HepG2 (cell line): ENCODE data around the gene NID2. TPM values are rescaled to one million over a fixed set of nuclear protein-coding genes. Genes with fewer than 3 reads are reported as not detected.

Source experiments
- ATAC-seq: fragments of 200-7000 bp; cut with Tn5 transposase; 3 replicates; pipeline ENCODE4 v1.9.1; 2020; ENCODE audit warnings: mild to moderate bottlenecking, moderate library complexity
- BruUV-seq: library from RNA; stranded (reverse); fragments of 400-500 nt; replicated peaks from 2 replicates; lab custom pipeline; 2021; lab: Mats Ljungman, UMichigan
- CTCF ChIA-PET: fragments of 300-600 bp; formaldehyde crosslinking; extraction: SDS; loops from one replicate; lab custom pipeline; 2021; ENCODE audit warnings: low total read pairs, inconsistent platforms, low intra/inter-chr PET ratio; lab: Yijun Ruan, JAX
- POLR2A ChIA-PET: fragments of 350-600 bp; sonication (Branson Sonifier 250); formaldehyde crosslinking; loops from one replicate; lab custom pipeline; 2020; ENCODE audit warnings: antibody characterized with exemption, inconsistent platforms; lab: Yijun Ruan, JAX
- DNase-seq: peaks from one replicate; pipeline ENCODE4 v3.0.0-alpha.2; 2015; ENCODE audit warnings: low spot score
- FAIRE-seq: peaks from 3 replicates; lab custom pipeline; 2011; peaks lifted over from hg19 to GRCh38; lab: Jason Lieb, UNC
- H2AFZ ChIP-seq: one replicate; pipeline ENCODE4 v1.6.1; 2011; ENCODE audit warnings: low read length, inconsistent platforms
- H3K27ac ChIP-seq: fragments of 300-600 bp; 3 replicates; pipeline ENCODE4 v1.8.0; 2011; ENCODE audit warnings: mixed run types, mild to moderate bottlenecking, mixed read lengths, low read length, inconsistent platforms; ENCODE audit not compliant: insufficient read depth; ENCODE audit errors: extremely low read length
- H3K27me3 ChIP-seq, 2 experiments: fragments of 200-600 bp in 1 of 2; 2 replicates in 1 of 2; 3 replicates in 1 of 2; pipeline versions ENCODE4 v1.6.0 to v1.8.0; 2011; ENCODE audit warnings: low read length in 2 of 2, mild to moderate bottlenecking in 2 of 2, moderate library complexity in 2 of 2, inconsistent platforms in 1 of 2; ENCODE audit not compliant: insufficient read depth in 2 of 2, control insufficient read depth in 1 of 2
- H3K36me3 ChIP-seq, 2 experiments: fragments of 200-600 bp in 1 of 2; replicated peaks in 1 of 2; 2 replicates in 1 of 2; 3 replicates in 1 of 2; pipeline versions ENCODE4 v1.5.1 to v1.8.0; 2011; ENCODE audit warnings: low read length in 2 of 2, inconsistent platforms in 1 of 2; ENCODE audit not compliant: insufficient read depth in 2 of 2, control insufficient read depth in 1 of 2
- H3K4me1 ChIP-seq: 2 replicates; pipeline ENCODE4 v1.5.1; 2012; ENCODE audit warnings: low read length, inconsistent platforms; ENCODE audit not compliant: insufficient read depth
- H3K4me2 ChIP-seq: 2 replicates; pipeline ENCODE4 v1.6.0; 2011; ENCODE audit warnings: low read depth, low read length, inconsistent platforms
- H3K4me3 ChIP-seq, 3 experiments: fragments of 200-600 bp in 1 of 3; sonication (generic), shearing (Covaris generic) in 1 of 3; replicated peaks in 1 of 3; 2 replicates each; pipeline ENCODE4 v1.5.1; 2011 to 2016; ENCODE audit warnings: low read length in 3 of 3, inconsistent platforms in 2 of 3, low read depth in 2 of 3, mild to moderate bottlenecking in 2 of 3, control low read depth in 1 of 3, mixed read lengths in 1 of 3; ENCODE audit not compliant: insufficient read depth in 1 of 3
- H3K79me2 ChIP-seq: one replicate; pipeline ENCODE4 v1.6.1; 2011; ENCODE audit warnings: low read length, inconsistent platforms; ENCODE audit not compliant: insufficient read depth
- H3K9ac ChIP-seq: 2 replicates; pipeline ENCODE4 v1.6.0; 2011; ENCODE audit warnings: mild to moderate bottlenecking, low read depth, low read length, inconsistent platforms; ENCODE audit not compliant: insufficient read depth
- H3K9me3 ChIP-seq: 2 replicates; pipeline ENCODE4 v1.5.1; 2012; ENCODE audit warnings: mild to moderate bottlenecking, low read length
- H4K20me1 ChIP-seq: 2 replicates; pipeline ENCODE4 v1.6.0; 2011; ENCODE audit warnings: inconsistent platforms, mild to moderate bottlenecking, low read length, moderate library complexity; ENCODE audit not compliant: insufficient read depth
- ARID2 ChIP-seq: sonication (generic); formaldehyde crosslinking; IDR thresholded peaks from 2 replicates; pipeline ENCODE4 v1.8.1; 2022; ENCODE audit warnings: mild to moderate bottlenecking, missing genetic modification reagents, borderline replicate concordance
- GATAD2A ChIP-seq: IDR thresholded peaks from 2 replicates; pipeline ENCODE4 v1.6.1; 2016
- HMG20A ChIP-seq: IDR thresholded peaks from 2 replicates; pipeline ENCODE4 v1.6.1; 2016; ENCODE audit warnings: borderline replicate concordance
- HOXA3 ChIP-seq: sonication (generic); formaldehyde crosslinking; IDR thresholded peaks from 2 replicates; pipeline ENCODE4 v1.5.0; 2020; ENCODE audit warnings: missing genetic modification reagents
- KDM6A ChIP-seq: IDR thresholded peaks from 2 replicates; pipeline ENCODE4 v1.6.1; 2016; ENCODE audit warnings: low read depth
- MBNL3 ChIP-seq: fragments of 250-450 bp; sonication (Bioruptor Pico); conservative IDR thresholded peaks from 2 replicates; pipeline ENCODE4 v1.8.0; 2022; ENCODE audit warnings: mild to moderate bottlenecking, inconsistent platforms
- NFE2L2 ChIP-seq: fragments of 150-350 bp; IDR thresholded peaks from 2 replicates; pipeline ENCODE4 v1.6.1; 2014; ENCODE audit warnings: low read length
- NR3C1 ChIP-seq: sonication (generic); formaldehyde crosslinking; IDR thresholded peaks from 2 replicates; pipeline ENCODE4 v1.4.0; 2020; ENCODE audit warnings: missing genetic modification reagents
- POGZ ChIP-seq: sonication (generic); formaldehyde crosslinking; IDR thresholded peaks from 2 replicates; pipeline ENCODE4 v1.4.0; 2020; ENCODE audit warnings: mild to moderate bottlenecking, missing genetic modification reagents
- SMAD1 ChIP-seq: sonication (generic); formaldehyde crosslinking; IDR thresholded peaks from 2 replicates; pipeline ENCODE4 v1.4.0; 2020; ENCODE audit warnings: missing genetic modification reagents, low read depth, mild to moderate bottlenecking, borderline replicate concordance
- ZNF101 ChIP-seq: sonication (generic); formaldehyde crosslinking; IDR thresholded peaks from 2 replicates; pipeline ENCODE4 v1.4.0; 2020; ENCODE audit warnings: mild to moderate bottlenecking, low read depth, missing genetic modification reagents, borderline replicate concordance
- ZNF136 ChIP-seq: sonication (generic); formaldehyde crosslinking; IDR thresholded peaks from 2 replicates; pipeline ENCODE4 v1.8.1; 2022; ENCODE audit warnings: low read depth, mild to moderate bottlenecking, moderate library complexity, missing genetic modification reagents
- ZNF34 ChIP-seq: sonication (generic); formaldehyde crosslinking; IDR thresholded peaks from 2 replicates; pipeline ENCODE4 v1.4.0; 2020; ENCODE audit warnings: mild to moderate bottlenecking, missing genetic modification reagents, borderline replicate concordance
- ZNF382 ChIP-seq: sonication (generic); formaldehyde crosslinking; IDR thresholded peaks from 2 replicates; pipeline ENCODE4 v1.5.0; 2020; ENCODE audit warnings: missing genetic modification reagents, mild to moderate bottlenecking, borderline replicate concordance
- ZNF468 ChIP-seq: sonication (generic); formaldehyde crosslinking; IDR thresholded peaks from 2 replicates; pipeline ENCODE4 v1.8.0; 2022; ENCODE audit warnings: mild to moderate bottlenecking, moderate library complexity, missing genetic modification reagents
- ZNF563 ChIP-seq: sonication (generic); formaldehyde crosslinking; IDR thresholded peaks from 2 replicates; pipeline ENCODE4 v1.8.0; 2022; ENCODE audit warnings: mild to moderate bottlenecking, moderate library complexity, missing genetic modification reagents
- ZNF660 ChIP-seq: sonication (generic); formaldehyde crosslinking; IDR thresholded peaks from 2 replicates; pipeline ENCODE4 v1.5.1; 2020; ENCODE audit warnings: mild to moderate bottlenecking, low read depth, missing genetic modification reagents, borderline replicate concordance
- ZNF83 ChIP-seq: sonication (generic); formaldehyde crosslinking; IDR thresholded peaks from 2 replicates; pipeline ENCODE4 v1.4.0; 2020; ENCODE audit warnings: missing genetic modification reagents, mild to moderate bottlenecking, borderline replicate concordance
- ZNF883 ChIP-seq: sonication (generic); formaldehyde crosslinking; IDR thresholded peaks from 2 replicates; pipeline ENCODE4 v1.5.1; 2020; ENCODE audit warnings: mild to moderate bottlenecking, missing genetic modification reagents; ENCODE audit errors: not compliant biosample characterization
- WGBS: methylation state at CpG from one replicate; pipeline ENCODE4 v1.1.6; 2017; ENCODE audit warnings: low lambda C conversion rate; 5-methylcytosine and 5-hydroxymethylcytosine counted together
- in situ Hi-C: cut with HindIII; loops from 2 replicates; pipeline ENCODE4 v1.10.0; 2017; ENCODE audit warnings: low pct_unique_long_range_greater_than_20kb; ENCODE audit not compliant: extremely low pct_ligation_motif_present
- intact Hi-C: fragments of 100-400 bp; cut with micrococcal nuclease; formaldehyde crosslinking; loops from one replicate; pipeline ENCODE4 v1.10.0; 2022; ENCODE audit not compliant: unreplicated experiment
- polyA plus RNA-seq, 8 experiments: library from polyadenylated mRNA; depleted of rRNA in 3 of 8; stranded (reverse) in 7 of 8; unstranded in 1 of 8; fragments of >200 nt; fragmentation: Illumina TruSeq in 4 of 8; extraction: Trizol in 4 of 8; gene quantifications; 2 replicates each; pipeline versions ENCODE4 v1.2.1 to v1.2.3, GENCODE V29; 2011 to 2016; ENCODE audit warnings: low read depth in 4 of 8, missing spikeins in 1 of 8, mixed read lengths in 1 of 8; ENCODE audit not compliant: insufficient read depth in 1 of 8
- total RNA-seq, 5 experiments: library from RNA; depleted of rRNA; stranded (reverse); fragments of >200 nt; fragmentation: Illumina TruSeq; extraction: Trizol; gene quantifications; 2 replicates each; pipeline ENCODE4 v1.2.3, GENCODE V29; 2016; ENCODE audit warnings: low read depth in 1 of 5
- TF ChIP-seq, protein P1 (sequence below): sonication (generic); formaldehyde crosslinking; IDR thresholded peaks from 2 replicates; pipeline ENCODE4 v1.8.0; 2022; ENCODE audit warnings: mild to moderate bottlenecking, missing genetic modification reagents
- TF ChIP-seq, protein P2 (sequence below): IDR thresholded peaks from 2 replicates; pipeline ENCODE4 v1.6.1; 2016; ENCODE audit warnings: mild to moderate bottlenecking, missing biosample characterization, missing genetic modification reagents
- TF ChIP-seq, protein P3 (sequence below): sonication (generic); formaldehyde crosslinking; IDR thresholded peaks from 2 replicates; pipeline ENCODE4 v1.4.0; 2020; ENCODE audit warnings: mild to moderate bottlenecking, missing genetic modification reagents

NID2 gene
- total and polyA plus RNA-seq, 2 of the 13 experiments (the other 11 are each of a cell fraction or from before 2014, with no cell fraction given): 0.11 TPM; not detected in 1

DNA sequence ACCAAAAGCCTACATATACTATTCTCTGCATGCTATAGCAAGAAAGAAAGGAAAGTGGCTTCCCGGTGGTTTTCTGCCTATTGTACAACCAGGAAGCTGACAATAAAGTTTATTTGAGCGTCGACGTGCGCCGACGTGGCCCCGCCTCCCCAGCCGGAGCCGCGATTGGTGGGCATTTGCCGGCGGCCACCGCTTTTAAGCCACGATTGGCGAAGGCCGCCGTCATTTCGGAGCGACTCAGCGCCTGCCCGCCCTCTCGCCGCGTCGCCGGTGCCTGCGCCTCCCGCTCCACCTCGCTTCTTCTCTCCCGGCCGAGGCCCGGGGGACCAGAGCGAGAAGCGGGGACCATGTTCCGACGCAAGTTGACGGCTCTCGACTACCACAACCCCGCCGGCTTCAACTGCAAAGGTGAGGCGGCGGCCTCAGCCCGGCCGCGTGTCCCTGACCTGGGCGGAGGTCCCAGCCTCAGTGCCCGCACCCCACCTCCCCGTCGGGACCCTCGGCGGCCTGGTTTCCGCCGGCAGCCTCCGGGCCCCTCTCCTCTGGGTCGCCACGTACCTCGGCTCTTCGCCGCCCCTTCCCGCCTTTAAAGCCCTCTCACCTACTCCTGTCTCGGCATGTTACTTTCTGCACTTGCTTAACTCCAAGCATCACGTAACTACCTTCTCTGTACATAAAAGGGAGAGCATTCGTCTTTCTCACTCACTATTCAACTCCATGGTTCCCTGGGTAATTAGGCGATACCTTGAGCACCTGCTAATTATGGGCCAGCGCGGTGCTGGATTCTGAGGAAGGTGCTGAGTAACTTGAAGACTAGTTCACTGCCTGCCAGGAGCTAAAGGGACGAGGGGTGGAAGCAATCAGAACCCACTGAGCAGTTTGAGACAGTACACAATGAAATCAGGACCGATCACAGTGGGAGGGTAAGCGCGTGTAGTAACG, 79.3 kb downstream of the NID2 start, which contains the start of gene RTRAF:
Gene RTRAF, plus strand, starts transcription at position 254 of the 942 bp plus-strand sequence. Its CDS starts 94 bp downstream, at position 348.
- no TSS peak for BruUV-seq
- FAIRE-seq (peak; percentile 56), DNase-seq (peak; percentile 81), ATAC-seq (peak; percentile 99)
- Histone ChIP-seq H3K9ac (peak within 1 kb of the TSS; percentile 93), H3K36me3 (peaks cover 0 to 20% of the 10 kb centered on the region in 2 experiments; a peak in 3 of 5 replicates), H3K4me3 (peak within 1 kb of the TSS; percentile 91 to 99 (median 95)), H3K4me2 (peak within 1 kb of the TSS; percentile 90), H3K79me2 (peaks cover 25% of the 10 kb centered on the region), H3K27ac (peak within 1 kb of the TSS; percentile 85), H3K4me1 (peaks cover 27% of the 10 kb centered on the region), H4K20me1 (no peaks in the 10 kb centered on the region), H2AFZ (peak within 1 kb of the TSS; percentile 98), H3K27me3 (no peaks in the 10 kb centered on the region; a peak in 1 of 5 replicates), H3K9me3 (no peaks in the 10 kb centered on the region)
- ChIA-PET CTCF (no interaction called here), POLR2A (no interaction called here)
- in situ Hi-C loops (no loop called here), intact Hi-C loops (loop anchor here (1.0 kb wide), 1 partner anchor 10 kb away; no protein-coding TSS in a partner anchor)
- WGBS: 0% methylated on average over 17 of the region's 72 CpGs
- TF ChIP-seq GATAD2A (CRISPR knock-in tag) (no peak; the same call in 1 of the 2 replicates), ZNF382 (CRISPR knock-in tag) (no peak), NR3C1 (CRISPR knock-in tag) (no peak), MBNL3 (CRISPR knock-in tag) (no peak), ZNF660 (CRISPR knock-in tag) (no peak), KDM6A (CRISPR knock-in tag) (no peak), ZNF83 (CRISPR knock-in tag) (no peak), ARID2 (CRISPR knock-in tag) (peak; percentile 96), ZNF101 (CRISPR knock-in tag) (no peak), SMAD1 (peak; percentile 47; the same call in 1 of the 2 replicates), POGZ (CRISPR knock-in tag) (peak; percentile 88), ZNF468 (CRISPR knock-in tag) (no peak), HMG20A (CRISPR knock-in tag) (no peak), ZNF883 (peak; percentile 69), NFE2L2 (no peak), ZNF563 (0 out of 2 replicates have a peak, but pooled peaks have one; percentile 26), ZNF34 (CRISPR knock-in tag) (no peak), ZNF136 (no peak), HOXA3 (CRISPR knock-in tag) (peak; percentile 63; the same call in 1 of the 2 replicates)
- TF ChIP-seq, protein P1, sequence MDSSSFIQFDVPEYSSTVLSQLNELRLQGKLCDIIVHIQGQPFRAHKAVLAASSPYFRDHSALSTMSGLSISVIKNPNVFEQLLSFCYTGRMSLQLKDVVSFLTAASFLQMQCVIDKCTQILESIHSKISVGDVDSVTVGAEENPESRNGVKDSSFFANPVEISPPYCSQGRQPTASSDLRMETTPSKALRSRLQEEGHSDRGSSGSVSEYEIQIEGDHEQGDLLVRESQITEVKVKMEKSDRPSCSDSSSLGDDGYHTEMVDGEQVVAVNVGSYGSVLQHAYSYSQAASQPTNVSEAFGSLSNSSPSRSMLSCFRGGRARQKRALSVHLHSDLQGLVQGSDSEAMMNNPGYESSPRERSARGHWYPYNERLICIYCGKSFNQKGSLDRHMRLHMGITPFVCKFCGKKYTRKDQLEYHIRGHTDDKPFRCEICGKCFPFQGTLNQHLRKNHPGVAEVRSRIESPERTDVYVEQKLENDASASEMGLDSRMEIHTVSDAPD: peak; percentile 53
- TF ChIP-seq, protein P2, sequence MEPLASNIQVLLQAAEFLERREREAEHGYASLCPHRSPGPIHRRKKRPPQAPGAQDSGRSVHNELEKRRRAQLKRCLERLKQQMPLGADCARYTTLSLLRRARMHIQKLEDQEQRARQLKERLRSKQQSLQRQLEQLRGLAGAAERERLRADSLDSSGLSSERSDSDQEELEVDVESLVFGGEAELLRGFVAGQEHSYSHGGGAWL (CRISPR knock-in tag): no peak; the same call in 1 of the 2 replicates
- TF ChIP-seq, protein P3, sequence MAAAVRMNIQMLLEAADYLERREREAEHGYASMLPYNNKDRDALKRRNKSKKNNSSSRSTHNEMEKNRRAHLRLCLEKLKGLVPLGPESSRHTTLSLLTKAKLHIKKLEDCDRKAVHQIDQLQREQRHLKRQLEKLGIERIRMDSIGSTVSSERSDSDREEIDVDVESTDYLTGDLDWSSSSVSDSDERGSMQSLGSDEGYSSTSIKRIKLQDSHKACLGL (CRISPR knock-in tag): no peak; the same call in 1 of the 2 replicates
